B cell (primary cell): ENCODE measurements around the gene NIPBL. TPM values are rescaled to one million over a fixed set of nuclear protein-coding genes. Genes with fewer than 3 reads are reported as not detected.
"Not testable (repeated sequence)": the region's sequence is repeated elsewhere in the genome, so short reads cannot be mapped to it uniquely, and the experiment has no call there.

Source experiments
- ATAC-seq: fragments of 200-7000 bp; cut with Tn5 transposase; one replicate; pipeline ENCODE4 v1.10.0; 2021; ENCODE audit warnings: low read depth, mild to moderate bottlenecking, moderate number of reproducible peaks, moderate library complexity
- CTCF ChIA-PET: fragments of 350-600 bp; sonication (Branson Sonifier 250); formaldehyde crosslinking; loops from one replicate; lab custom pipeline; 2021; ENCODE audit warnings: antibody characterized with exemption, inconsistent platforms; lab: Charles Lee
- POLR2A ChIA-PET: fragments of 350-600 bp; sonication (Branson Sonifier 250); formaldehyde crosslinking; loops from one replicate; lab custom pipeline; 2021; ENCODE audit warnings: antibody characterized with exemption; lab: Charles Lee
- DNase-seq: peaks from one replicate; pipeline ENCODE4 v3.0.0; 2013
- H2AFZ ChIP-seq: 2 replicates; pipeline ENCODE4 v1.6.1; 2012; ENCODE audit warnings: mild to moderate bottlenecking, low read depth, low read length; ENCODE audit not compliant: insufficient read depth, poor library complexity, severe bottlenecking
- H3K27ac ChIP-seq, 2 donors: 1 replicate in 1 of 2; 2 replicates in 1 of 2; pipeline ENCODE4 v1.5.1; 2012 to 2013; ENCODE audit warnings: low read length in 2 of 2, mild to moderate bottlenecking in 2 of 2, moderate library complexity in 1 of 2
- H3K27me3 ChIP-seq, 4 experiments: fragments of 200-600 bp in 1 of 4; sonication (generic) in 1 of 4; replicated peaks in 1 of 4; 1 replicate in 2 of 4; 2 replicates in 2 of 4; pipeline versions ENCODE4 v1.6.1 to v1.7.0; 2013 to 2016; ENCODE audit warnings: low read length in 3 of 4, mild to moderate bottlenecking in 2 of 4, mixed read lengths in 1 of 4, moderate library complexity in 1 of 4; ENCODE audit not compliant: insufficient read depth in 4 of 4, control insufficient read depth in 3 of 4; ENCODE audit errors: control extremely low read depth in 1 of 4
- H3K36me3 ChIP-seq, 2 experiments: replicated peaks in 1 of 2; 1 replicate in 1 of 2; 2 replicates in 1 of 2; pipeline versions ENCODE4 v1.6.1 to v1.7.1; 2013; ENCODE audit warnings: low read length in 1 of 2; ENCODE audit not compliant: insufficient read depth in 2 of 2, control insufficient read depth in 1 of 2; ENCODE audit errors: control extremely low read depth in 1 of 2, extremely low read depth in 1 of 2
- H3K4me1 ChIP-seq, 2 donors: fragments of 200-600 bp in 1 of 2; sonication (generic) in 1 of 2; 1 replicate in 1 of 2; 2 replicates in 1 of 2; pipeline versions ENCODE4 v1.5.1 to v1.6.1; 2013 to 2017; ENCODE audit warnings: low read length in 2 of 2; ENCODE audit not compliant: control insufficient read depth in 2 of 2, insufficient read depth in 2 of 2
- H3K4me2 ChIP-seq: replicated peaks from 2 replicates; pipeline ENCODE3; 2012; ENCODE audit warnings: mild to moderate bottlenecking, low read depth, low read length; ENCODE audit not compliant: poor library complexity, severe bottlenecking
- H3K4me3 ChIP-seq, 5 experiments: fragments of 200-600 bp in 1 of 5; sonication (generic) in 1 of 5; 1 replicate in 3 of 5; 2 replicates in 2 of 5; pipeline versions ENCODE4 v1.5.1 to v1.7.0; 2011 to 2016; ENCODE audit warnings: low read length in 4 of 5, mild to moderate bottlenecking in 4 of 5, low read depth in 2 of 5, control low read depth in 1 of 5, moderate library complexity in 1 of 5; ENCODE audit not compliant: insufficient read depth in 1 of 5; ENCODE audit errors: control extremely low read depth in 1 of 5, extremely low read depth in 1 of 5
- H3K79me2 ChIP-seq: fragments of 200-600 bp; sonication (generic); one replicate; pipeline ENCODE4 v1.6.0; 2016; ENCODE audit warnings: low read length; ENCODE audit not compliant: control insufficient read depth, insufficient read depth
- H3K9ac ChIP-seq: fragments of 200-600 bp; sonication (generic); 2 replicates; pipeline ENCODE4 v1.6.1; 2017; ENCODE audit warnings: mild to moderate bottlenecking, low read length, moderate library complexity
- H3K9me3 ChIP-seq, 3 donors: one replicate each; pipeline versions ENCODE4 v1.6.1 to v1.7.1; 2013; ENCODE audit warnings: low read length in 2 of 3; ENCODE audit not compliant: control insufficient read depth in 2 of 3, insufficient read depth in 1 of 3; ENCODE audit errors: control extremely low read depth in 1 of 3
- H4K20me1 ChIP-seq: 2 replicates; pipeline ENCODE4 v1.6.0; 2012; ENCODE audit warnings: mild to moderate bottlenecking, low read length; ENCODE audit not compliant: insufficient read depth, control insufficient read depth, poor library complexity, severe bottlenecking
- H3K27ac Mint-ChIP-seq: one replicate; pipeline ENCODE4 v1.8.0; 2021; ENCODE audit warnings: mixed read lengths
- H3K27me3 Mint-ChIP-seq: one replicate; pipeline ENCODE4 v1.8.0; 2021; ENCODE audit warnings: mixed read lengths
- H3K4me1 Mint-ChIP-seq: one replicate; pipeline ENCODE4 v1.8.0; 2021; ENCODE audit warnings: mixed read lengths
- H3K4me3 Mint-ChIP-seq: one replicate; pipeline ENCODE4 v1.8.0; 2021; ENCODE audit warnings: mixed read lengths
- H3K9me3 Mint-ChIP-seq: one replicate; pipeline ENCODE4 v1.8.0; 2022; ENCODE audit warnings: mixed read lengths; ENCODE audit not compliant: insufficient read depth
- CTCF ChIP-seq: fragments of 200-600 bp; IDR thresholded peaks from one replicate; pipeline ENCODE4 v1.8.0; 2022; ENCODE audit warnings: antibody characterized with exemption, mild to moderate bottlenecking
- EZH2 ChIP-seq: IDR thresholded peaks from 2 replicates; pipeline ENCODE4 v1.6.1; 2012; ENCODE audit warnings: borderline replicate concordance, low read depth, mild to moderate bottlenecking, moderate library complexity, low read length; ENCODE audit not compliant: insufficient read depth, poor library complexity, severe bottlenecking
- WGBS: methylation state at CpG from one replicate; pipeline ENCODE4 v1.1.5; 2013; ENCODE audit warnings: missing lambda C conversion rate; ENCODE audit not compliant: insufficient coverage; 5-methylcytosine and 5-hydroxymethylcytosine counted together
- intact Hi-C: fragments of 100-400 bp; cut with micrococcal nuclease; formaldehyde crosslinking; loops from one replicate; pipeline ENCODE4 v1.10.0; 2022
- polyA plus RNA-seq: library from polyadenylated mRNA; depleted of rRNA; stranded (reverse); fragments of >200 nt; gene quantifications from 2 replicates; pipeline ENCODE4 v1.2.3, GENCODE V29; 2012
- total RNA-seq, 2 donors: library from RNA; stranded (reverse); fragments of 120-200 nt in 1 of 2; gene quantifications; 1 replicate in 1 of 2; 2 replicates in 1 of 2; pipeline versions ENCODE4 v1.2.3 to v1.2.4, GENCODE V29; 2013 to 2022

Gene NIPBL
- total and polyA plus RNA-seq, 2 donors (not counting 1 experiment from before 2014, with no cell fraction given), result 24.7 to 112 TPM

DNA sequence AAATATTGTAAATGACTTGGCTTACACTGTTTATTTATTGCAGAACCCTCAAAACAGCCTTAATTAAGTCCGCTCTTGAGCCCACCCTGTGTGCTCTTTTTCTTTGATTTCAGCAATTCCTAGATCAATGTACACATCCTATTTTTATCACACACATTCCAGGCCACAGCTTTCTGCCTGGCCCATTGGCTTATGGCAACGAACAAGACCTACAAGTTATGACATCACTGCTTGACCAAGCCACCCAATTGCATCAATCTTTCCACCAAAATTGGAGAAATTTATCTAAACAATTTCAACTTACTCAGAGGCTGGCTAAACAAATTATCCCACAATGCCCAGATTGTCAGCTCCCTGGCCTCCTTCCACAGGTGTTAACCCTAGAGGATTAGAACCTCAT, 214.2 kb downstream of the NIPBL start:
- Mint-ChIP-seq H3K9me3 (peaks cover 3% of the 10 kb centered on the region), H3K4me1 (no peaks in the 10 kb centered on the region), H3K27ac (no peak overlapping the region), H3K4me3 (no peak overlapping the region), H3K27me3 (no peaks in the 10 kb centered on the region)
- POLR2A ChIA-PET, result no interaction called here
- H4K20me1 ChIP-seq, result no peaks in the 10 kb centered on the region
- no peak overlapping the region for H3K4me2 ChIP-seq
- intact Hi-C loops, result no loop called here
- TF ChIP-seq EZH2 (no peak), CTCF (no peak)
- H3K27me3 ChIP-seq, result no peaks in the 10 kb centered on the region
- H3K9ac ChIP-seq, result no peak overlapping the region
- ATAC-seq, result no peak
- no peak for DNase-seq
- no peak overlapping the region for H3K4me3 ChIP-seq
- no peak overlapping the region for H3K27ac ChIP-seq
- 85% methylated on average over 2 of the region's 2 CpGs for WGBS
- CTCF ChIA-PET, result no interaction called here
- no peak overlapping the region for H2AFZ ChIP-seq
- H3K4me1 ChIP-seq, result no peaks in the 10 kb centered on the region
- peaks cover 0 to 2% of the 10 kb centered on the region in 2 experiments for H3K36me3 ChIP-seq
- H3K79me2 ChIP-seq, result no peaks in the 10 kb centered on the region
- peaks cover 0 to 5% (median 0%) of the 10 kb centered on the region in 3 donors for H3K9me3 ChIP-seq

DNA sequence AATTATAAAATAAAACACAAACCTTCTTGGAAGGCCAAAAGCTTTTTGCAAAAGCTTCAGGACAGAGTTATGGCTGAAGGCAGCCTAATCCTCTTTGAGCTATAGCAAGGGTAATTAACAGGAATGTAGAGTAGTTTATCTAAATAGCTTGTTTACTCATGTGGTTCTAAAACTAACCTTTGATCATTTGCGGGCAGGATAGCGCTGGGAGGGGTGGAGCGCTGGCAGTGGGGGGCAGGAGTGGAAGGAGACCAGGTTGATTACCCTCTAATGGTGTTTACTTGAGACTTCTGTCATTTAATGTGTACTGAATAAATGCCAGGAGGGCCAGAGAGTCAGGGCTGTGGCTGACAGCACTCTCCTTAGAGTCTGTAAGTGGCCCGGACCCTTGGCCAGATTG, 217.2 kb downstream of the NIPBL start:
- peaks cover 14% of the 10 kb centered on the region for H3K9me3 Mint-ChIP-seq
- H3K4me3 Mint-ChIP-seq, POLR2A ChIA-PET, H3K9ac ChIP-seq, H2AFZ ChIP-seq, H3K4me3 ChIP-seq, H3K27ac ChIP-seq, H3K4me2 ChIP-seq, H3K79me2 ChIP-seq, DNase-seq, H4K20me1 ChIP-seq, H3K4me1 ChIP-seq, H3K27ac Mint-ChIP-seq, H3K4me1 Mint-ChIP-seq, ATAC-seq, H3K36me3 ChIP-seq, H3K27me3 Mint-ChIP-seq, CTCF ChIA-PET, H3K27me3 ChIP-seq, intact Hi-C loops, H3K9me3 ChIP-seq: not testable (repeated sequence)
- 98% methylated on average over 4 of the region's 4 CpGs for WGBS

DNA sequence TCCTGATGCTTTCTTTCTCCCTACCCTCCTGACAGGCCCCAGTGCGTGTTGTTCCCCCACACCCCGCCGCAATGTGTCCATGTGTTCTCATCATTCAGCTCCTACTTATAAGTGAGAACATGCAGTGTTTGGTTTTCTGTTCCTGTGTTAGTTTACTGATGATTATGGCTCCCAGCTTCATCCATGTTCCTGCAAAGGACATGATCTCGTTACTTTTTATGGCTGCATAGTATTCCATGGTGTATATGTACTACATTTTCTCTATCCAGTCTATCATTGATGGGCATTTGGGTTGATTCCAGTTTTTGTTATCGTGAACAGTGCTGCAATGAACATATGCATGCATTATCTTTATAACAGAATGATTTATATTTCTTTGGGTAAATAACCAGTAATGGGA, 222.7 kb downstream of the NIPBL start:
- H2AFZ ChIP-seq, H3K4me1 ChIP-seq, H3K36me3 ChIP-seq, H3K4me3 ChIP-seq, H3K27ac Mint-ChIP-seq, H3K27me3 Mint-ChIP-seq, intact Hi-C loops, H3K4me1 Mint-ChIP-seq, H4K20me1 ChIP-seq, DNase-seq, H3K27me3 ChIP-seq, CTCF ChIA-PET, H3K9ac ChIP-seq, POLR2A ChIA-PET, H3K4me2 ChIP-seq, H3K79me2 ChIP-seq, ATAC-seq, H3K4me3 Mint-ChIP-seq, H3K27ac ChIP-seq: not testable (repeated sequence)
- no CpG with 5 or more reads among the region's 5 CpGs for WGBS
- H3K9me3 ChIP-seq, result peaks cover 0 to 12% (median 5%) of the 10 kb centered on the region in 3 donors
- H3K9me3 Mint-ChIP-seq, result peaks cover 38% of the 10 kb centered on the region
